Measurements from ENCODE around the gene ATP8A2. TPM values are rescaled to one million over a fixed set of nuclear protein-coding genes. Genes with fewer than 3 reads are reported as not detected.

The ATP8A2 gene
- total RNA-seq, 3 donors from 2014 or later: under 0.01 to 1.0 (median under 0.01) TPM

GRCh38 chr13:25981060-25981459, 609.3 kb downstream of the ATP8A2 start:
- Histone ChIP-seq H3K4me3 (no peak overlapping the region), H3K9me3 (no peaks in the 10 kb centered on the region), H3K27me3 (no peaks in the 10 kb centered on the region), H3K36me3 (no peaks in the 10 kb centered on the region), H3K27ac (no peak overlapping the region), H3K4me1 (no peaks in the 10 kb centered on the region)
- TF ChIP-seq CTCF (IDR thresholded peaks at IDR 0.05) (no peak), POLR2A (IDR thresholded peaks at IDR 0.05) (no peak), POLR2AphosphoS5 (IDR thresholded peaks at IDR 0.05) (no peak)
- intact Hi-C loops (cut with DNase I; ENCODE audit: low total_unique reads): no loop called here
- no peak for DNase-seq (ENCODE audit: low spot score in 2 of 2)

GRCh38 chr13:25982907-25983306, 611.1 kb downstream of the ATP8A2 start:
- H3K27ac ChIP-seq: no peak overlapping the region
- no peak overlapping the region for H3K4me3 ChIP-seq
- H3K27me3 ChIP-seq: no peaks in the 10 kb centered on the region
- H3K4me1 ChIP-seq: no peaks in the 10 kb centered on the region
- H3K9me3 ChIP-seq: no peaks in the 10 kb centered on the region
- intact Hi-C loops (cut with DNase I; ENCODE audit: low total_unique reads): no loop called here
- H3K36me3 ChIP-seq: no peaks in the 10 kb centered on the region
- TF ChIP-seq CTCF (IDR thresholded peaks at IDR 0.05) (no peak), POLR2AphosphoS5 (IDR thresholded peaks at IDR 0.05) (no peak), POLR2A (IDR thresholded peaks at IDR 0.05) (no peak)
- no peak for DNase-seq (ENCODE audit: low spot score in 2 of 2)

- intact Hi-C loops (cut with DNase I; ENCODE audit: low total_unique reads): no loop called here
- no peak for DNase-seq (ENCODE audit: low spot score in 2 of 2)
- Histone ChIP-seq H3K27me3 (no peaks in the 10 kb centered on the region), H3K36me3 (no peaks in the 10 kb centered on the region), H3K27ac (no peak overlapping the region), H3K4me1 (no peaks in the 10 kb centered on the region), H3K9me3 (no peaks in the 10 kb centered on the region), H3K4me3 (no peak overlapping the region)
- TF ChIP-seq POLR2AphosphoS5 (IDR thresholded peaks at IDR 0.05) (no peak), CTCF (IDR thresholded peaks at IDR 0.05) (no peak), POLR2A (IDR thresholded peaks at IDR 0.05) (no peak)
These were observed 616.2 kb downstream of the ATP8A2 start for GRCh38 chr13:25987987-25988386.

- TF ChIP-seq POLR2A (IDR thresholded peaks at IDR 0.05): no peak
- TF ChIP-seq POLR2AphosphoS5 (IDR thresholded peaks at IDR 0.05): no peak
- no peak for TF ChIP-seq CTCF (IDR thresholded peaks at IDR 0.05)
- H3K9me3 ChIP-seq: no peaks in the 10 kb centered on the region
- no peaks in the 10 kb centered on the region for H3K27me3 ChIP-seq
- no peaks in the 10 kb centered on the region for H3K4me1 ChIP-seq
- intact Hi-C loops (cut with DNase I; ENCODE audit: low total_unique reads): no loop called here
- DNase-seq (ENCODE audit: low spot score in 2 of 2): no peak
- no peaks in the 10 kb centered on the region for H3K36me3 ChIP-seq
- no peak overlapping the region for H3K4me3 ChIP-seq
- H3K27ac ChIP-seq: no peak overlapping the region
These were observed 616.9 kb downstream of the ATP8A2 start for GRCh38 chr13:25988661-25989060.

- no peak overlapping the region for H3K4me3 ChIP-seq
- no peaks in the 10 kb centered on the region for H3K36me3 ChIP-seq
- no peaks in the 10 kb centered on the region for H3K4me1 ChIP-seq
- H3K27me3 ChIP-seq: no peaks in the 10 kb centered on the region
- no peak overlapping the region for H3K27ac ChIP-seq
- TF ChIP-seq POLR2A (IDR thresholded peaks at IDR 0.05) (no peak), CTCF (IDR thresholded peaks at IDR 0.05) (no peak), POLR2AphosphoS5 (IDR thresholded peaks at IDR 0.05) (no peak)
- intact Hi-C loops (cut with DNase I; ENCODE audit: low total_unique reads): no loop called here
- peaks cover 0 to 8% of the 10 kb centered on the region in 2 donors for H3K9me3 ChIP-seq
- DNase-seq (ENCODE audit: low spot score in 2 of 2): no peak
These were observed 619.0 kb downstream of the ATP8A2 start for GRCh38 chr13:25990801-25991200.
